K562 (cell line): ENCODE data around the gene GUK1. TPM values are rescaled to one million over a fixed set of nuclear protein-coding genes. Genes with fewer than 3 reads are reported as not detected.

ENCODE experiments used
- CEBPG ChIP-seq, 3 experiments: fragments of 200-800 bp in 1 of 3; sonication (Bioruptor generic) in 1 of 3; sonication (generic) in 1 of 3; formaldehyde crosslinking in 1 of 3; IDR thresholded peaks in 2 of 3; conservative IDR thresholded peaks in 1 of 3; 2 replicates each; pipeline versions ENCODE4 v1.6.1 to v1.8.0; 2016 to 2022; ENCODE audit warnings: missing compliant biosample characterization in 2 of 3, missing genetic modification characterization in 2 of 3, mild to moderate bottlenecking in 1 of 3, missing genetic modification reagents in 1 of 3
- CHD1 ChIP-seq: fragments of 200-600 bp; sonication (generic); IDR thresholded peaks from one replicate; pipeline ENCODE4 v1.6.1; 2012; ENCODE audit warnings: mild to moderate bottlenecking, moderate library complexity, low read length, inconsistent platforms
- DEAF1 ChIP-seq: fragments of 450-650 bp; formaldehyde crosslinking; IDR thresholded peaks from 2 replicates; pipeline ENCODE4 v1.4.0; 2020; ENCODE audit warnings: mild to moderate bottlenecking, moderate library complexity
- L3MBTL2 ChIP-seq: fragments of 450-650 bp; IDR thresholded peaks from 2 replicates; pipeline ENCODE4 v1.6.1; 2016; ENCODE audit warnings: mild to moderate bottlenecking, moderate library complexity
- MAFF ChIP-seq: IDR thresholded peaks from 2 replicates; pipeline ENCODE4 v1.6.1; 2012; ENCODE audit warnings: low read length, improper control_type of control experiment
- MEF2D ChIP-seq: conservative IDR thresholded peaks from 2 replicates; pipeline ENCODE4 v1.6.1; 2016; ENCODE audit warnings: low read depth, missing genetic modification characterization, missing compliant biosample characterization
- NCOA2 ChIP-seq, 2 experiments: fragments of 450-650 bp; IDR thresholded peaks; 2 replicates each; pipeline ENCODE4 v1.6.1; 2018; ENCODE audit warnings: mild to moderate bottlenecking in 2 of 2, moderate library complexity in 1 of 2; ENCODE audit not compliant: partially characterized antibody in 2 of 2
- NR0B1 ChIP-seq: fragments of 450-650 bp; IDR thresholded peaks from one replicate; pipeline ENCODE4 v1.6.1; 2018; ENCODE audit warnings: mild to moderate bottlenecking, moderate library complexity; ENCODE audit not compliant: partially characterized antibody
- NR4A1 ChIP-seq, 2 experiments: fragments of 250-450 bp in 1 of 2; fragments of 450-650 bp in 1 of 2; sonication (Bioruptor Pico) in 1 of 2; IDR thresholded peaks; 2 replicates each; pipeline versions ENCODE4 v1.4.0 to v1.6.1; 2016 to 2020; ENCODE audit warnings: mild to moderate bottlenecking in 2 of 2, missing compliant biosample characterization in 1 of 2, missing genetic modification characterization in 1 of 2, moderate library complexity in 1 of 2
- PBX2 ChIP-seq, 2 experiments: IDR thresholded peaks in 1 of 2; conservative IDR thresholded peaks in 1 of 2; 2 replicates each; pipeline ENCODE4 v1.6.1; 2016; ENCODE audit warnings: low read depth in 2 of 2, mild to moderate bottlenecking in 1 of 2, missing compliant biosample characterization in 1 of 2, missing genetic modification characterization in 1 of 2, moderate library complexity in 1 of 2
- SREBF2 ChIP-seq: sonication (generic); formaldehyde crosslinking; IDR thresholded peaks from 2 replicates; pipeline ENCODE4 v1.4.0; 2020; ENCODE audit warnings: mild to moderate bottlenecking, missing genetic modification reagents
- ZNF395 ChIP-seq: fragments of 200-800 bp; sonication (Bioruptor generic); IDR thresholded peaks from 2 replicates; pipeline ENCODE4 v1.6.1; 2017; ENCODE audit warnings: missing genetic modification characterization, missing compliant biosample characterization
- ZNF592 ChIP-seq: fragments of 450-650 bp; IDR thresholded peaks from 2 replicates; pipeline ENCODE4 v1.6.1; 2017; ENCODE audit warnings: antibody characterized with exemption, mild to moderate bottlenecking
- ZZZ3 ChIP-seq: fragments of 450-650 bp; IDR thresholded peaks from 2 replicates; pipeline ENCODE4 v1.6.1; 2016; ENCODE audit warnings: antibody characterized with exemption, mild to moderate bottlenecking, moderate library complexity
- polyA plus RNA-seq, 8 experiments: library from polyadenylated mRNA; depleted of rRNA in 4 of 8; stranded (reverse) in 5 of 8; unstranded in 3 of 8; fragments of >200 nt; fragmentation: Nextera tagmentation in 2 of 8; fragmentation: Illumina TruSeq in 1 of 8; extraction: Ambion mirVana in 2 of 8; extraction: Trizol in 1 of 8; gene quantifications; 2 replicates each; pipeline versions ENCODE4 v1.2.1 to v1.2.3, GENCODE V29; 2011 to 2014; ENCODE audit warnings: inconsistent platforms in 1 of 8, missing spikeins in 1 of 8
- total RNA-seq, 7 experiments: library from RNA; depleted of rRNA in 6 of 7; stranded (reverse); fragments of >200 nt in 6 of 7; fragmentation: Illumina TruSeq in 2 of 7; extraction: Trizol in 2 of 7; gene quantifications; 2 replicates each; pipeline versions ENCODE4 v1.2.1 to v1.2.3, GENCODE V29; 2011 to 2021; ENCODE audit warnings: low replicate concordance in 1 of 7

GUK1 gene
- total and polyA plus RNA-seq, 9 of the 15 experiments (the other 6 are each of a cell fraction or from before 2014, with no cell fraction given): 7.0 to 331 (median 132) TPM

GRCh38 chr1:228139406-228139930, 611 bp upstream of the GUK1 start (continued):
- no peak for TF ChIP-seq PBX2 (CRISPR knock-in tag; IDR thresholded peaks at IDR 0.05; ENCODE audit: low read depth)
- TF ChIP-seq PBX2 (tag; conservative IDR thresholded peaks at IDR 0.05; ENCODE audit: low read depth): no peak
- peak; percentile 44 for TF ChIP-seq CHD1
- TF ChIP-seq MAFF: no peak
- no peak for TF ChIP-seq MEF2D
- TF ChIP-seq NR0B1: no peak
- TF ChIP-seq ZNF395 (CRISPR knock-in tag): no peak
- TF ChIP-seq CEBPG (CRISPR knock-in tag; IDR thresholded peaks at IDR 0.05): no peak; the same call in 1 of the 2 replicates
- TF ChIP-seq CEBPG (tag; conservative IDR thresholded peaks at IDR 0.05 in 1 of 2, IDR thresholded peaks at IDR 0.05 in 1 of 2): no peak
- TF ChIP-seq ZZZ3: no peak
- no peak for TF ChIP-seq SREBF2 (CRISPR knock-in tag)
- TF ChIP-seq DEAF1 (CRISPR knock-in tag): 0 out of 2 replicates have a peak, but pooled peaks have one; percentile 7
- TF ChIP-seq NR4A1 (CRISPR knock-in tag; IDR thresholded peaks at IDR 0.05): 0 out of 2 replicates have a peak, but pooled peaks have one; percentile 59
- no peak for TF ChIP-seq NR4A1 (tag; IDR thresholded peaks at IDR 0.05)
- TF ChIP-seq NCOA2 (IDR thresholded peaks at IDR 0.05; ENCODE audit: partially characterized antibody in 2 of 2): no peak
- no peak; the same call in 1 of the 2 replicates for TF ChIP-seq ZNF592
- no peak; the same call in 1 of the 2 replicates for TF ChIP-seq L3MBTL2
